GM12801 (cell line): ENCODE results near the gene TOP2B.

Experiments used
- TF ChIP-seq, protein P1 (sequence below): IDR thresholded peaks from one replicate; pipeline ENCODE4 v1.5.1; 2011; ENCODE audit warnings: control low read depth; ENCODE audit not compliant: insufficient read length; ENCODE audit errors: extremely low read depth

Gene TOP2B

DNA sequence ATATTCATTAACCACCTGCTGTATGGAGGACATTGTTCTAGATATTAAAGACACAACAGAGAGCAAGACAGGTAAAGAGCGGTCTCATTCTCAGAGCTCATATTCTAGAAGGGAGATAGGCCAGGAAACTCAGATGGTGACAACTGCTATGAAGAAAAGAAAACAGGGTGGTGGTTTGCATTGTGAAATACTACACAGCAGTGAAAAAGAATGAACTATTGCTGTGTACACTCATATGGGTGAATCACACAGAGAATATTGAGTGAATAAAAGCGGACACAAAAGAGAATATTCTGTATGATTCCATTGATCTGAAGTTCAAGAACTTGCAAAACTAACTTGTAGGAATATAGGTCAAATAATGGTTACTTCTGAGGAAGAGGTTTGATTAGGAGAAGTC is 76.7 kb downstream of the TOP2B start:
- TF ChIP-seq, protein P1, sequence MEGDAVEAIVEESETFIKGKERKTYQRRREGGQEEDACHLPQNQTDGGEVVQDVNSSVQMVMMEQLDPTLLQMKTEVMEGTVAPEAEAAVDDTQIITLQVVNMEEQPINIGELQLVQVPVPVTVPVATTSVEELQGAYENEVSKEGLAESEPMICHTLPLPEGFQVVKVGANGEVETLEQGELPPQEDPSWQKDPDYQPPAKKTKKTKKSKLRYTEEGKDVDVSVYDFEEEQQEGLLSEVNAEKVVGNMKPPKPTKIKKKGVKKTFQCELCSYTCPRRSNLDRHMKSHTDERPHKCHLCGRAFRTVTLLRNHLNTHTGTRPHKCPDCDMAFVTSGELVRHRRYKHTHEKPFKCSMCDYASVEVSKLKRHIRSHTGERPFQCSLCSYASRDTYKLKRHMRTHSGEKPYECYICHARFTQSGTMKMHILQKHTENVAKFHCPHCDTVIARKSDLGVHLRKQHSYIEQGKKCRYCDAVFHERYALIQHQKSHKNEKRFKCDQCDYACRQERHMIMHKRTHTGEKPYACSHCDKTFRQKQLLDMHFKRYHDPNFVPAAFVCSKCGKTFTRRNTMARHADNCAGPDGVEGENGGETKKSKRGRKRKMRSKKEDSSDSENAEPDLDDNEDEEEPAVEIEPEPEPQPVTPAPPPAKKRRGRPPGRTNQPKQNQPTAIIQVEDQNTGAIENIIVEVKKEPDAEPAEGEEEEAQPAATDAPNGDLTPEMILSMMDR = no peak

GRCh38 chr3:25587526-25587925 is 77.2 kb downstream of the TOP2B start:
- TF ChIP-seq, protein P1 = no peak

DNA sequence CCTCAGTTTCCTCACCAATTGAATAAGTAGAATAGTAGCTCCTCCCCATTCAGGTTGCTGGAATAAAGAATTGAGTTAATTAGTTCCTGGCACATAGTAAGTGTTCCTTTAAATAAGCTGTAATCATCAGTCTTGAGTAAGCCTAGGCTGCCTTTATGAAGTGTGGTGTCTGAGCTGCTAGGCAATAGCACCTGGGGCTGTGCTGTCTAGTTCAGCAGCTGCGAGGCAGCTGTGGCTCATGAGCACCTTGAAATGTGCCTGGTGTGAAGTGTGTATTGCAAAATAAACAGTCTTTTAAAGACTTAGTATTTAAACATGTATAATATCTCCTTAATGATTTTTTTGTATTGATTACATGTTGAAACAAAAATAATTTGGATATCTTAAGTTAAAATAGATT is 77.6 kb downstream of the TOP2B start:
- TF ChIP-seq, protein P1 = no peak

DNA sequence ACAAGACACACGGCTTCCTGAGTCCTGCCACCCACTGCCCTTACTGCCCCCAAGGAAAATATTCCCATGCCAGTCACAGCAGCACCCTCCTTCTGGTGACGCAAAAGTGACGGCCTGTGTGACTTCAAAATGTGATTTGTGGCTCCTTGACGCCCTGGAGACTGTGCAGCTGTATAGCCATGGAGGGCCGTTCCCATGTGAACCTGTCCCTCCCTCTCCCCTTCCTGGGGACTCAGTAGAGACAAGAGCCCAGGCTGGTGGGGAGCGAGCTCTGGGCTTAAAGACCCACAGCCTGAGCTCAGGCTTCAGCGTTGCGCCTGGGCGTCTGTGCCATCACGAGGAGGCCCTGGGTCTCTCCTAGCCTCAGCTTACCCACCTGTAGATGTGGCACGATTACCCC is 78.2 kb downstream of the TOP2B start:
- TF ChIP-seq, protein P1 = no peak

DNA sequence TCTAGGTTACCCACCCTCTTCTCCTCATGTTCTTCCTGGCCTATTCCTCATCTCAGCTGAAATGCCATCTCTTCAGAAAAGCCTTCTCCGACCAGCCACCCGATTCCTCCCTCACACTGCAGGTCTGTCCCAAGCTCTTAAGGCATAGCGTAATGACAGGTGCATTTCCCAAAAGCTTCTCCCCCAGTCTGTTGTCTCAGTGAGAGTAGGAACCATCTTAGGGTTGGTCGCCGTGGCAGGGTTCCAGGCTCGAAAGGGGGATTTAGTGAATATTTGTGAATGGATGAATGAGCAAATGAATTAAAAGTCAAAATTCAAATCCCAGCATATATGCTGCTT is 78.6 kb downstream of the TOP2B start:
- TF ChIP-seq, protein P1 = no peak

GRCh38 chr3:25585361-25586166 is 79.1 kb downstream of the TOP2B start:
- TF ChIP-seq, protein P1 = no peak

DNA sequence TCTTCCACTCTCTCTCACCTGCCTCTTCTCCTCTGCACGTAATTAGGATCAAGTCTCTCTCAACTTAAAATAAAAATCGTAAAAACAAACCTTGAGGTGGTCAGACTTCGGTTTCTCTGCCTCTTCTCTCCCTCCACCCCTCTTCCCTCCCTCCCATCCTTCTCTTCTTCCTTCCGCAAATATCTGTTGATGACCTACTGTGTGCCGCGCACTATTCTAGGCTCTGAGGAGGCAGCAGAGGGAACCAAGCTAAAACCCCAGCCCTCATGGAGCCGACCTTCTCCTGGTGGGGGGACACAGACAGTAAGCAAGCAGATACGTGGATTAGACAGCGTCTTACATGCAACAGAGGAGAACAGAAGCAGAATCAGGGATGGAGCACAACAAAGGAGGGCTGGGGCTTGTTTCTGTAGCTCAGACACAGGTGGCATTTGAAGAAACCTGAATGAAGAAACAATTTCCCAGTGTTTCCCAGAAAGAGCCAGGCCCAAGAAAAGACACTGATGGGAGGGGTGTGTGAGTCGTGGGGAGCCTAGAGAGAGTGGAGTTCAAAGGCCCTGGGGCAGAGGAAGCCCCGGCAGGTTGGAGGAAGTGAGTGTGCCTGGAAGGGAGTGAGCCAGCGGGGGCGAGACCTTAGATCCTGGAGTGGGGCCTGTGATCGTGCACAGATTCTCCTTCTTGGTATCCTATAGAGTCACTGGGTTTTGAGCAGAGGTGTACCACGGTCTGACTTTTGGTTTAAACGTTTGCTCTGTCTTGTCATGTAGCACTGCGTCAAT is 80.5 kb downstream of the TOP2B start:
- TF ChIP-seq, protein P1 = no peak
